CD4-positive, alpha-beta T cell treated with Interferon alpha-2 for 1 hour (primary cell): ENCODE results near the gene SEPTIN5.
"Not testable (repeated sequence)": the region's sequence is repeated elsewhere in the genome, so short reads cannot be mapped to it uniquely, and the experiment has no call there.

ENCODE experiments used
- DNase-seq, 2 donors: peaks; one replicate each; pipeline ENCODE4 v3.0.0-alpha.2; 2020 to 2022

SEPTIN5 gene

GRCh38 chr22:19680911-19681862 lies 33.1 kb upstream of the SEPTIN5 start:
- DNase-seq, result no peak

- no peak for DNase-seq
Measured at GRCh38 chr22:19681863-19682245, 32.4 kb upstream of the SEPTIN5 start.

GRCh38 chr22:19686946-19687345 lies 27.4 kb upstream of the SEPTIN5 start:
- no peak for DNase-seq

- peak in 1 of 2 donors; percentile 29 for DNase-seq
Measured at GRCh38 chr22:19687561-19688300, 26.6 kb upstream of the SEPTIN5 start.

- no peak for DNase-seq
Measured at GRCh38 chr22:19688301-19689290, 25.7 kb upstream of the SEPTIN5 start.

GRCh38 chr22:19689408-19689807 lies 24.9 kb upstream of the SEPTIN5 start:
- DNase-seq, result no peak

GRCh38 chr22:19691007-19691720 lies 23.1 kb upstream of the SEPTIN5 start:
- DNase-seq, result no peak

- DNase-seq, result no peak
Measured at GRCh38 chr22:19691721-19692341, 22.5 kb upstream of the SEPTIN5 start.

GRCh38 chr22:19693581-19693980 lies 20.7 kb upstream of the SEPTIN5 start:
- DNase-seq, result no peak

GRCh38 chr22:19693981-19694670 lies 20.2 kb upstream of the SEPTIN5 start:
- DNase-seq, result no peak

- DNase-seq, result no peak
Measured at GRCh38 chr22:19694696-19695095, 19.6 kb upstream of the SEPTIN5 start.

- DNase-seq, result no peak
Measured at GRCh38 chr22:19696504-19697276, 17.6 kb upstream of the SEPTIN5 start.

- DNase-seq, result not testable (repeated sequence)
Measured at GRCh38 chr22:19697871-19698270, 16.4 kb upstream of the SEPTIN5 start.

GRCh38 chr22:19700790-19701419 lies 13.4 kb upstream of the SEPTIN5 start:
- DNase-seq, result no peak

- no peak for DNase-seq
Measured at GRCh38 chr22:19701420-19702145, 12.7 kb upstream of the SEPTIN5 start.

- DNase-seq, result no peak
Measured at GRCh38 chr22:19703869-19704268, 10.4 kb upstream of the SEPTIN5 start.

- DNase-seq, result no peak
Measured at GRCh38 chr22:19704355-19705015, 9.8 kb upstream of the SEPTIN5 start.
